Neuronal stem cell (in vitro differentiated cells): ENCODE data around the gene LRWD1.
"Not testable (repeated sequence)": the region's sequence is repeated elsewhere in the genome, so short reads cannot be mapped to it uniquely, and the experiment has no call there.

Experiments used
- DNase-seq: peaks from one replicate; pipeline ENCODE4 v3.0.0-alpha.2; 2013; ENCODE audit warnings: low spot score
- H2AFZ ChIP-seq: one replicate; pipeline ENCODE4 v1.6.1; 2013; ENCODE audit warnings: mild to moderate bottlenecking, low read length, inconsistent platforms
- H2AK5ac ChIP-seq: 2 replicates; pipeline ENCODE4 v1.6.1; 2013; ENCODE audit warnings: low read depth, mild to moderate bottlenecking, inconsistent platforms, low read length, moderate library complexity, mixed read lengths
- H2BK120ac ChIP-seq: 2 replicates; pipeline ENCODE4 v1.6.1; 2013; ENCODE audit warnings: low read depth, mild to moderate bottlenecking, inconsistent platforms, low read length, moderate library complexity, mixed read lengths
- H2BK12ac ChIP-seq: one replicate; pipeline ENCODE4 v1.6.1; 2013; ENCODE audit warnings: low read length, inconsistent platforms
- H2BK15ac ChIP-seq: 2 replicates; pipeline ENCODE4 v1.6.1; 2013; ENCODE audit warnings: mild to moderate bottlenecking, low read length, inconsistent platforms, mixed read lengths
- H2BK5ac ChIP-seq: one replicate; pipeline ENCODE4 v1.6.1; 2013; ENCODE audit warnings: inconsistent platforms, mild to moderate bottlenecking, low read length, moderate library complexity
- H3K14ac ChIP-seq: one replicate; pipeline ENCODE4 v1.6.1; 2013; ENCODE audit warnings: low read length, inconsistent platforms
- H3K18ac ChIP-seq: 2 replicates; pipeline ENCODE4 v1.6.1; 2013; ENCODE audit warnings: low read length, inconsistent platforms
- H3K23ac ChIP-seq: 2 replicates; pipeline ENCODE4 v1.6.1; 2013; ENCODE audit warnings: low read depth, mild to moderate bottlenecking, mixed read lengths, low read length, inconsistent platforms; ENCODE audit not compliant: poor library complexity
- H3K27ac ChIP-seq: replicated peaks from 3 replicates; pipeline ENCODE4 v1.5.1; 2013; ENCODE audit warnings: low read length, inconsistent platforms
- H3K27me3 ChIP-seq, 3 experiments: 2 replicates each; pipeline ENCODE4 v1.6.1; 2013; ENCODE audit warnings: low read length in 3 of 3, mild to moderate bottlenecking in 2 of 3, inconsistent platforms in 1 of 3, low read depth in 1 of 3, mixed read lengths in 1 of 3, moderate library complexity in 1 of 3; ENCODE audit not compliant: control insufficient read depth in 3 of 3, insufficient read depth in 3 of 3
- H3K36me3 ChIP-seq, 2 donors: replicated peaks in 1 of 2; 2 replicates each; pipeline ENCODE4 v1.6.1; 2013; ENCODE audit warnings: low read length in 2 of 2; ENCODE audit not compliant: control insufficient read depth in 2 of 2, insufficient read depth in 2 of 2
- H3K4ac ChIP-seq: 2 replicates; pipeline ENCODE4 v1.6.1; 2013; ENCODE audit warnings: inconsistent platforms, mild to moderate bottlenecking, low read length, moderate library complexity
- H3K4me1 ChIP-seq, 2 donors: 1 replicate in 1 of 2; 2 replicates in 1 of 2; pipeline ENCODE4 v1.6.1; 2013; ENCODE audit warnings: low read length in 2 of 2, low read depth in 1 of 2; ENCODE audit not compliant: control insufficient read depth in 2 of 2, insufficient read depth in 1 of 2
- H3K4me2 ChIP-seq: one replicate; pipeline ENCODE4 v1.6.1; 2013; ENCODE audit warnings: mild to moderate bottlenecking, low read length, inconsistent platforms; ENCODE audit not compliant: insufficient read depth, poor library complexity, severe bottlenecking
- H3K4me3 ChIP-seq, 2 donors: 2 replicates each; pipeline ENCODE4 v1.5.1; 2013; ENCODE audit warnings: low read length in 2 of 2, mild to moderate bottlenecking in 2 of 2, inconsistent platforms in 1 of 2, moderate library complexity in 1 of 2
- H3K79me1 ChIP-seq: one replicate; pipeline ENCODE4 v1.6.1; 2013; ENCODE audit warnings: low read depth, mild to moderate bottlenecking, inconsistent platforms, low read length, moderate library complexity
- H3K9ac ChIP-seq: one replicate; pipeline ENCODE4 v1.6.1; 2013; ENCODE audit warnings: mild to moderate bottlenecking, low read depth, low read length, inconsistent platforms; ENCODE audit not compliant: poor library complexity
- H3K9me3 ChIP-seq, 2 donors: replicated peaks in 1 of 2; 2 replicates each; pipeline versions ENCODE3 to v1.6.1; 2013; ENCODE audit warnings: low read length in 2 of 2, mild to moderate bottlenecking in 2 of 2, inconsistent platforms in 1 of 2, low read depth in 1 of 2, mixed read lengths in 1 of 2, moderate library complexity in 1 of 2; ENCODE audit not compliant: control insufficient read depth in 2 of 2, insufficient read depth in 1 of 2
- H4K8ac ChIP-seq: one replicate; pipeline ENCODE4 v1.6.1; 2013; ENCODE audit warnings: low read depth, mild to moderate bottlenecking, inconsistent platforms, low read length, moderate library complexity
- H4K91ac ChIP-seq: one replicate; pipeline ENCODE4 v1.6.1; 2013; ENCODE audit warnings: low read length, low read depth, mild to moderate bottlenecking, inconsistent platforms; ENCODE audit not compliant: poor library complexity
- WGBS, 2 donors: extraction: QIAGEN DNeasy Blood & Tissue Kit; methylation state at CpG; one replicate each; pipeline ENCODE4 v1.1.7; 2013; ENCODE audit warnings: missing lambda C conversion rate in 2 of 2, mixed read lengths in 1 of 2; ENCODE audit not compliant: insufficient read length in 2 of 2, insufficient replicate concordance in 1 of 2; ENCODE audit errors: extremely low coverage in 2 of 2; 5-methylcytosine and 5-hydroxymethylcytosine counted together

LRWD1 gene

DNA sequence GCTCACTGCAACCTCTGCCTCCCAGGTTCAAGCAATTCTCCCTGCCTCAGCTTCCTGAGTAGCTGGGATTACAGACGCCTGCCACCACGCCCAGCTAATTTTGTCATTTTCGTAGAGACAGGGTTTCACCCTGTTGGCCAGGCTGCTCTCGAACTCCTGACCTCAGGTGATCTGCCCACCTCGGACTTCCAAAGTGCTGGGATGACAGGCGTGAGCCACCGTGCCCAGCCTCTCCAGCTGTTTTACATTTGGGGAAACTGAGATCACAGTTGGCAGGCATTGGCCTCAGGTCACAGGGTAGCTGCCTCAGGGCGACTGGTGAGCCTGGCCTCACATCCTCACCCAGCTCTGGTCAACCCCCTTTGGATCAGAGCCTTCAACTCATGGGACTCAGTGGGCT, 45.8 kb downstream of the LRWD1 start:
- H3K27ac ChIP-seq, H2BK120ac ChIP-seq, H2AK5ac ChIP-seq, H3K14ac ChIP-seq, H3K9me3 ChIP-seq, H2BK5ac ChIP-seq, H3K4ac ChIP-seq, H2BK15ac ChIP-seq, H3K4me3 ChIP-seq, H3K4me1 ChIP-seq, H2AFZ ChIP-seq, H2BK12ac ChIP-seq, DNase-seq, H3K36me3 ChIP-seq, H4K91ac ChIP-seq, H4K8ac ChIP-seq, H3K79me1 ChIP-seq, H3K4me2 ChIP-seq, H3K18ac ChIP-seq, H3K9ac ChIP-seq, H3K27me3 ChIP-seq, H3K23ac ChIP-seq: not testable (repeated sequence)
- WGBS, 2 donors = no CpG with 5 or more reads among the region's 8 CpGs

GRCh38 chr7:102511860-102512522, 47.2 kb downstream of the LRWD1 start:
- H3K4me3 ChIP-seq, H3K4ac ChIP-seq: not testable (repeated sequence)

GRCh38 chr7:102512642-102513221, 47.9 kb downstream of the LRWD1 start:
- Histone ChIP-seq H2AK5ac (peak overlapping the region; percentile 84), H3K4me3 (peak overlapping the region in 1 of 2 donors; percentile 36), H3K9ac (peak overlapping the region; percentile 72), H3K18ac (peak overlapping the region; percentile 94), H3K4ac (peak overlapping the region; percentile 76), H4K91ac (peak overlapping the region; percentile 79), H2BK12ac (peak overlapping the region; percentile 99), H2AFZ (peak overlapping the region; percentile 59), H3K27ac (peak overlapping the region; percentile 76)
- H3K4me2 ChIP-seq, H3K4me1 ChIP-seq, H3K14ac ChIP-seq, H3K79me1 ChIP-seq, H2BK5ac ChIP-seq, H4K8ac ChIP-seq, H2BK15ac ChIP-seq, H3K27me3 ChIP-seq, H3K23ac ChIP-seq, H3K36me3 ChIP-seq, H2BK120ac ChIP-seq, H3K9me3 ChIP-seq: not testable (repeated sequence)
- peak; percentile 86 for DNase-seq
- no CpG with 5 or more reads among the region's 5 CpGs for WGBS, 2 donors

More at GRCh38 chr7:102511860-102512522, 47.2 kb downstream of the LRWD1 start:
- not testable (repeated sequence) for H3K36me3 ChIP-seq, H3K23ac ChIP-seq, H3K4me2 ChIP-seq, H3K27me3 ChIP-seq, H4K8ac ChIP-seq, H3K9me3 ChIP-seq, H4K91ac ChIP-seq, H3K14ac ChIP-seq, H3K27ac ChIP-seq, H3K18ac ChIP-seq, H2BK120ac ChIP-seq, H3K79me1 ChIP-seq, H3K4me1 ChIP-seq, H2AFZ ChIP-seq, H2AK5ac ChIP-seq, H2BK15ac ChIP-seq, DNase-seq, H3K9ac ChIP-seq, H2BK12ac ChIP-seq, H2BK5ac ChIP-seq
- WGBS, 2 donors = no CpG with 5 or more reads among the region's 30 CpGs

DNA sequence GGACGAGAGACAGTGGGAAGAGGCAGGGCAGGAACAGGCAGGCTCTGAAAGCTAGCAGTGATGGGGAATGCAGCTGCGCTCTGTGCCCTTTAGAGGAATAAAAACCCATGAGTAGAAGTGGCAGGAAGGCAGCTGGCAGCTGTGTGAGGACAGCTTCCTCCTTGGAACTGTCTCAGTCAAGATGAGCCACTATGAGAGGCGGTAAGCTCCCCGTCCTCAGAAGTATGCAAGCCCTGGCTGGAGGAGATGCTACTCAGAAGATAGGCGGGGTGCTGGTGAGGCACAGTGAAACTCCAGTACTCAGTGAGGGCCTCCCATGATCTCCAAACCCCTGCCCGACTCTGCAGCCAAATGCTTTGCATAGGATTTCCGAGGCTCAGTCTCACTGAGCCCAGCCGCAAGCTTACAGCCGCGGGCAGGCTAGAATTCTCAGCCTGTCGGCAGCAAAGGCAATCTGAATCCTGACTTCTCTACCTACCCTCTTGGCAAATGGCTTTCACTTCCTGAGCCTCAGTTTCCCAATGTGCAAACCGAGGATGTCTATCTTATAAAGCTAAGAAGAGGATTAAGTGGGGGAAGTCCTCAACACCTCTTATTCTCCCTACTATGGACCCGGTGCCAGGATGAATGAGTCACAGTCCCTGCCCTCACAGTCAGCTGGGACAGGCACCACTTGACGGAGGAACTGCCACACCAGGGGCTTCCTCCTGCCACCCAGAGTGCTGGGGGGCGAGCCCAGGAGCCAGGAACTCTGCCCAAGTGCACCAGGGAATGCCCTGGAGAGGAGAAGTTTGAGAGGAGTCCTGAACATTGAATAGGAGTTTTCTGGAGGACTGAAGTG, 50.3 kb downstream of the LRWD1 start:
- H3K4me3 ChIP-seq, H4K8ac ChIP-seq, H3K4me2 ChIP-seq, H3K4ac ChIP-seq, H3K27ac ChIP-seq, H2AFZ ChIP-seq, H4K91ac ChIP-seq, H3K9me3 ChIP-seq, H3K36me3 ChIP-seq, H2BK12ac ChIP-seq, H3K14ac ChIP-seq, H2BK5ac ChIP-seq, H3K9ac ChIP-seq, H3K23ac ChIP-seq, H2AK5ac ChIP-seq, H3K27me3 ChIP-seq, H2BK120ac ChIP-seq, H3K79me1 ChIP-seq, H2BK15ac ChIP-seq, H3K4me1 ChIP-seq, DNase-seq, H3K18ac ChIP-seq: not testable (repeated sequence)
- no CpG with 5 or more reads among the region's 15 CpGs for WGBS, 2 donors
